Vagina (tissue), 2 donors: ENCODE data around the gene APOA1. TPM values are rescaled to one million over a fixed set of nuclear protein-coding genes. Genes with fewer than 3 reads are reported as not detected.
"Not testable (repeated sequence)": the region's sequence is repeated elsewhere in the genome, so short reads cannot be mapped to it uniquely, and the experiment has no call there.

Experiments
- DNase-seq, 2 donors: peaks; one replicate each; pipeline ENCODE4 v3.0.0-alpha.2; 2017; ENCODE audit errors: extremely low spot score in 2 of 2
- H3K27ac ChIP-seq: fragments of 200-600 bp; sonication (generic); one replicate; pipeline ENCODE4 v1.5.1; 2019
- H3K27me3 ChIP-seq: fragments of 200-600 bp; sonication (generic); one replicate; pipeline ENCODE4 v1.5.1; 2019
- H3K36me3 ChIP-seq, 2 donors: fragments of 200-600 bp; sonication (generic); one replicate each; pipeline ENCODE4 v1.5.1; 2017 to 2019
- H3K4me1 ChIP-seq: fragments of 200-600 bp; sonication (generic); one replicate; pipeline ENCODE4 v1.5.1; 2019
- H3K4me3 ChIP-seq, 2 donors: fragments of 200-600 bp; sonication (generic); 1 replicate in 1 of 2; 2 replicates in 1 of 2; pipeline ENCODE4 v1.5.1; 2016 to 2019
- H3K9me3 ChIP-seq: fragments of 200-600 bp; sonication (generic); one replicate; pipeline ENCODE4 v1.5.1; 2019
- POLR2A ChIP-seq, 2 donors: fragments of 450-650 bp; IDR thresholded peaks; one replicate each; pipeline ENCODE4 v1.6.1; 2017; ENCODE audit warnings: antibody characterized with exemption in 2 of 2, mild to moderate bottlenecking in 2 of 2, moderate library complexity in 2 of 2
- POLR2AphosphoS5 ChIP-seq, 2 donors: sonication (generic); formaldehyde crosslinking; IDR thresholded peaks; one replicate each; pipeline ENCODE4 v1.9.0; 2017; ENCODE audit warnings: antibody characterized with exemption in 2 of 2, mild to moderate bottlenecking in 2 of 2, low read depth in 1 of 2; ENCODE audit not compliant: insufficient read depth in 1 of 2
- intact Hi-C: fragments of 100-400 bp; cut with DNase I; formaldehyde crosslinking; loops from one replicate; pipeline ENCODE4 v1.15.1; 2023
- total RNA-seq: library from RNA; depleted of rRNA; stranded (reverse); fragments of >200 nt; gene quantifications from one replicate; pipeline ENCODE4 v1.2.3, GENCODE V29; 2016
- TF ChIP-seq, protein P1 (sequence below), 3 experiments: fragments of 450-650 bp in 2 of 3; fragments of 200-600 bp in 1 of 3; sonication (generic) in 1 of 3; IDR thresholded peaks; one replicate each; pipeline ENCODE4 v1.5.1; 2017 to 2019; ENCODE audit warnings: antibody characterized with exemption in 3 of 3, mild to moderate bottlenecking in 2 of 3, moderate library complexity in 2 of 3

The APOA1 gene
- total RNA-seq, 1 donor from 2014 or later: 2.2 TPM

DNA sequence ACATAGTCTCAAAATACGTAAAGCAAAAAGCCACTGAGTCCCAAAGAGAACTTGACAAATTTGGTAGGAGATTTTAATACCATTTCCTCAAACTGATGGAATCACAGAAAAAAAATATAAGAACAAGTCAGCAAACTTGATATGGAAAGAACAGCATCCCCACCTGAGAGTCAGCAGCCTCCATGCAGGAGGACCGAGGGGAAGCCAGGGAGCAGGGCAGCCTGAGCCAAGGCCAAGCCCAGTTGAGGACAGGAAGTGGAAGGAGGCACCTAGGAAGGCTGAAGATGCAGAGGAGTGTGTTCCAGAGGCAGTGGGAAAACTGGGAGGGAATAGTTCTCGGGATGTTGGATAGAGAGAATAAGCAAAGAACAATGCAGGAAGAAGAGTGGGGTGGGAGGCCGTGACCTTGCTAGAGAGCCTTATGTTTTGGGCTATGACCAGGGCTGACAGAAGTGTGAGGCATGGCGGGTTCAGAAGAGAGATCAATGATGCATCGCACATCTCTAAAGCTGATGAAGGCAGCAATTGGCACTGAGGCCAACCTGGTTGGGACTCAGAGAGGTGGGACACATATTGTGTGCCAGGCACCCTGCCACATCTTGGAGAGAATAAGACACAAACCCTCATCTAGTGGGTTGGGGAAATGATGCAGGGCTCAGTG is 29.7 kb downstream of the APOA1 start:
- TF ChIP-seq, protein P1, sequence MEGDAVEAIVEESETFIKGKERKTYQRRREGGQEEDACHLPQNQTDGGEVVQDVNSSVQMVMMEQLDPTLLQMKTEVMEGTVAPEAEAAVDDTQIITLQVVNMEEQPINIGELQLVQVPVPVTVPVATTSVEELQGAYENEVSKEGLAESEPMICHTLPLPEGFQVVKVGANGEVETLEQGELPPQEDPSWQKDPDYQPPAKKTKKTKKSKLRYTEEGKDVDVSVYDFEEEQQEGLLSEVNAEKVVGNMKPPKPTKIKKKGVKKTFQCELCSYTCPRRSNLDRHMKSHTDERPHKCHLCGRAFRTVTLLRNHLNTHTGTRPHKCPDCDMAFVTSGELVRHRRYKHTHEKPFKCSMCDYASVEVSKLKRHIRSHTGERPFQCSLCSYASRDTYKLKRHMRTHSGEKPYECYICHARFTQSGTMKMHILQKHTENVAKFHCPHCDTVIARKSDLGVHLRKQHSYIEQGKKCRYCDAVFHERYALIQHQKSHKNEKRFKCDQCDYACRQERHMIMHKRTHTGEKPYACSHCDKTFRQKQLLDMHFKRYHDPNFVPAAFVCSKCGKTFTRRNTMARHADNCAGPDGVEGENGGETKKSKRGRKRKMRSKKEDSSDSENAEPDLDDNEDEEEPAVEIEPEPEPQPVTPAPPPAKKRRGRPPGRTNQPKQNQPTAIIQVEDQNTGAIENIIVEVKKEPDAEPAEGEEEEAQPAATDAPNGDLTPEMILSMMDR (IDR thresholded peaks at IDR 0.05): no peak
- TF ChIP-seq POLR2A (IDR thresholded peaks at IDR 0.05) (no peak), POLR2AphosphoS5 (IDR thresholded peaks at IDR 0.05; ENCODE audit: insufficient read depth in 1 of 2, low read depth in 1 of 2) (no peak)
- intact Hi-C loops: no loop called here
- no peak overlapping the region for H3K27ac ChIP-seq
- no peaks in the 10 kb centered on the region for H3K9me3 ChIP-seq
- no peaks in the 10 kb centered on the region for H3K36me3 ChIP-seq
- H3K4me1 ChIP-seq: no peaks in the 10 kb centered on the region
- no peaks in the 10 kb centered on the region for H3K27me3 ChIP-seq
- H3K4me3 ChIP-seq: no peak overlapping the region
- DNase-seq: no peak

DNA sequence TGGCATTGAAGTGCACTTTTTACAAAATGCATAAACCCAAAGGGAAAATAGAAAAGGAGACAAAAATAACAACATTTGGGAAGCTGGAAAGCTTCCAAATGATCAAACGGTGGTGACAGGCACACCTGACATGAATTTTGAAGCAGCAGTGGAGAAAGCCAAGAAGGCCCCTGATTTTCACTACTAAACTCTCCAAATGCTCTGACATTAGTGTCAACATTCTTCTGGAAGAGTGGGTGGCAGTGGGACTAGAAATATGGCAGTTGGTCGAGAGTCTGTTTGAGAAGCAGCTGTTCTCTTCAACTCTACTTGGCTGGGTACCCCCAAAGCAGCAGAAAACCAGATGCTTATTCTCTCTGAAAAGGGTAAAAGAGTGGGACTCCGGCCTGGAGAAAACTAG is 33.4 kb downstream of the APOA1 start:
- H3K4me1 ChIP-seq: no peaks in the 10 kb centered on the region
- intact Hi-C loops: no loop called here
- H3K4me3 ChIP-seq: no peak overlapping the region
- H3K36me3 ChIP-seq: no peaks in the 10 kb centered on the region
- no peaks in the 10 kb centered on the region for H3K27me3 ChIP-seq
- H3K27ac ChIP-seq: no peak overlapping the region
- no peak for DNase-seq
- TF ChIP-seq POLR2A (IDR thresholded peaks at IDR 0.05) (no peak), POLR2AphosphoS5 (IDR thresholded peaks at IDR 0.05; ENCODE audit: insufficient read depth in 1 of 2, low read depth in 1 of 2) (no peak)
- TF ChIP-seq, protein P1 (IDR thresholded peaks at IDR 0.05): no peak
- H3K9me3 ChIP-seq: no peaks in the 10 kb centered on the region

DNA sequence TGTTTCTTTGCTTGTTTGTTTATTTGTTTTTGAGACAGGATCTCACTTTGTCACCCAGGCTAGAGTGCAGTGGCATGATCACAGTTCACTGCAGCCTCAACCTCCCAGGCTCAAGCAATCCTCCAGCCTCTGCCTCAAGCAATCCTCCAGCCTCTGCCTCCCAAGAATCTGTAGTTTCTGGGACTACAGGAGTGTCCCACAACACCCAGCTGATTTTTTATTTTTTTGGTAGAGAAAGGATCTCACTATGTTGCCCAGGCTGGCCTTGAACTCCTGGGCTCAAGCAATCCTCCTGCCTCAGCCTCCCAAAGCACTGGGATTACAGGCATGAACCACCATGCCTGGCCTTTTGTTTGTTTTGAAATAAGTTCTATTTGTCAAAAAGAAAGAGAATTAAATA is 35.8 kb downstream of the APOA1 start:
- H3K27me3 ChIP-seq, DNase-seq, H3K4me1 ChIP-seq, H3K4me3 ChIP-seq, intact Hi-C loops, H3K36me3 ChIP-seq, H3K9me3 ChIP-seq, H3K27ac ChIP-seq: not testable (repeated sequence)

DNA sequence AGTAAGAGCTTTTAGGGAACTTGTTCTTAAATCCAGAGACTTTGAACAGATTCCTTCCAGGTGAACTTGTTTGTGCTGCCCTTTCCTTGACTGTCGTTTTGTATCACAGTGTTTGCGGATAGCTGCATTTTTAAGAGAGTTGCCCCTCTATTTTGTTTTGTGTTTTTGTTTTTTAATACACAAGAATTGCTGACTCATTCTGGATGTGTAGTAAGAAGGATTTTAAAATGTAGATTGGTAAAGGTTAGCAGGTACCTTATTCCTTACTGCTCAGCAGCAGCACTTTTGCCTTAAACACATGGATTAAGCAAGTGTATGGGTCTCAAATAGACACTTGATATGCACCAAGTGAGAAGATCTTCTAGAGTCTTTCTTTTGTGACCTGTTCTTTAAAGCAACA is 36.8 kb downstream of the APOA1 start:
- no peaks in the 10 kb centered on the region for H3K36me3 ChIP-seq
- no peaks in the 10 kb centered on the region for H3K9me3 ChIP-seq
- no peak overlapping the region for H3K27ac ChIP-seq
- TF ChIP-seq, protein P1 (IDR thresholded peaks at IDR 0.05): no peak
- no peak for TF ChIP-seq POLR2A (IDR thresholded peaks at IDR 0.05)
- TF ChIP-seq POLR2AphosphoS5 (IDR thresholded peaks at IDR 0.05; ENCODE audit: insufficient read depth in 1 of 2, low read depth in 1 of 2): no peak
- H3K4me1 ChIP-seq: no peaks in the 10 kb centered on the region
- H3K27me3 ChIP-seq: no peaks in the 10 kb centered on the region
- intact Hi-C loops: no loop called here
- no peak for DNase-seq
- no peak overlapping the region for H3K4me3 ChIP-seq

DNA sequence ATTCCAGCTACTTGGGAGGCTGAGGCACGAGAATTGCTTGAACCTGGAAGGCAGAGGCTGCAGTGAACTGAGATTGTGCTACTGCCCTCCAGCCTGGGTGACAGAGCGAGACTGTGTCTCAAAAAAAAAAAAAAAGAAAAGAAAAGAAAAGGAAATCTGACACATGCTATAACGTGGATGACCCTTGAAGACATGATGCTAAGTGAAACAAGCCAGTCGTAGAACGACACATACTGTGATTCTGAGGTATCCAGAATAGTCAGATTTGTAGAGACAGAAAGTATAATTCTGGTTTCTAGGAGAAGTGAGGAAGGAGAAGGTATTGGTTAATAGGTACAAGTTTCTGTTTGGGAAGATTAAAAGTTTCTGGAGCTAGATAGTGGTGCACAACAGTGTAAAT is 39.1 kb downstream of the APOA1 start:
- Histone ChIP-seq H3K4me3 (no peak overlapping the region), H3K4me1 (no peaks in the 10 kb centered on the region), H3K27ac (no peak overlapping the region), H3K36me3 (no peaks in the 10 kb centered on the region), H3K27me3 (no peaks in the 10 kb centered on the region), H3K9me3 (no peaks in the 10 kb centered on the region)
- TF ChIP-seq POLR2AphosphoS5 (IDR thresholded peaks at IDR 0.05; ENCODE audit: insufficient read depth in 1 of 2, low read depth in 1 of 2) (no peak), POLR2A (IDR thresholded peaks at IDR 0.05) (no peak)
- TF ChIP-seq, protein P1 (IDR thresholded peaks at IDR 0.05): no peak
- intact Hi-C loops: no loop called here
- DNase-seq: no peak
